ENCODE measurements around the gene ZFP36L2. TPM values are rescaled to one million over a fixed set of nuclear protein-coding genes. Genes with fewer than 3 reads are reported as not detected.

The ZFP36L2 gene
- total and polyA plus RNA-seq, 10 of the 15 experiments (the other 5 are each of a cell fraction or from before 2014, with no cell fraction given), result 4.3 to 64.9 (median 19.5) TPM

DNA sequence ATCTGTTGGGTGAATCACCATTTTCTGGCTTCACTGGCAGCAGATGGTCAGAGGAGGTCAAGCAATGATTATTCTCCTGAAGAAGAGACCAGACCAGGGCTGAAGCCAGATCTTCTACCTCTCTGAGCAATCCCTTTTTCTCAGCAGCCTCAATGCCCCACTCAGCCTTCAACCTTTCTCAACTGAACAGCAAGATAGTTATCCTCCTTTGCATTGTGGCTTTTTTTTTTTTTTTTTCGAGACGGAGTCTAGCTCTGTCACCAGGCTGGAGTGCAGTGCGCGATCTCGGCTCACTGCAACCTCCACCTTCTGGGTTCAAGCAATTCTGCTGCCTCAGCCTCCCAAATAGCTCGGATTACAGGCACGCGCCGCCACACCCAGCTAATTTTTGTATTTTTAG lies 50.5 kb downstream of the ZFP36L2 start (continued):
- no peak for TF ChIP-seq NKRF (conservative IDR thresholded peaks at IDR 0.05)
- TF ChIP-seq RCOR1 (conservative IDR thresholded peaks at IDR 0.05; ENCODE audit: low read depth, low read length), result no peak
- TF ChIP-seq FOXK2 (IDR thresholded peaks at IDR 0.05), result no peak
- TF ChIP-seq, protein P1, sequence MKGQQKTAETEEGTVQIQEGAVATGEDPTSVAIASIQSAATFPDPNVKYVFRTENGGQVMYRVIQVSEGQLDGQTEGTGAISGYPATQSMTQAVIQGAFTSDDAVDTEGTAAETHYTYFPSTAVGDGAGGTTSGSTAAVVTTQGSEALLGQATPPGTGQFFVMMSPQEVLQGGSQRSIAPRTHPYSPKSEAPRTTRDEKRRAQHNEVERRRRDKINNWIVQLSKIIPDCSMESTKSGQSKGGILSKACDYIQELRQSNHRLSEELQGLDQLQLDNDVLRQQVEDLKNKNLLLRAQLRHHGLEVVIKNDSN (IDR thresholded peaks at IDR 0.05; ENCODE audit: borderline replicate concordance, extremely low read length, insufficient read depth, low read depth, low read length), result no peak
- no peak for TF ChIP-seq MEF2A (IDR thresholded peaks at IDR 0.05; ENCODE audit: insufficient read depth, low read depth, low read length)
- TF ChIP-seq HDGF (IDR thresholded peaks at IDR 0.05), result no peak
- no peak for TF ChIP-seq LARP7 (IDR thresholded peaks at IDR 0.05)
- TF ChIP-seq, protein P2, sequence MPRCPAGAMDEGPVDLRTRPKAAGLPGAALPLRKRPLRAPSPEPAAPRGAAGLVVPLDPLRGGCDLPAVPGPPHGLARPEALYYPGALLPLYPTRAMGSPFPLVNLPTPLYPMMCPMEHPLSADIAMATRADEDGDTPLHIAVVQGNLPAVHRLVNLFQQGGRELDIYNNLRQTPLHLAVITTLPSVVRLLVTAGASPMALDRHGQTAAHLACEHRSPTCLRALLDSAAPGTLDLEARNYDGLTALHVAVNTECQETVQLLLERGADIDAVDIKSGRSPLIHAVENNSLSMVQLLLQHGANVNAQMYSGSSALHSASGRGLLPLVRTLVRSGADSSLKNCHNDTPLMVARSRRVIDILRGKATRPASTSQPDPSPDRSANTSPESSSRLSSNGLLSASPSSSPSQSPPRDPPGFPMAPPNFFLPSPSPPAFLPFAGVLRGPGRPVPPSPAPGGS (IDR thresholded peaks at IDR 0.05; ENCODE audit: borderline replicate concordance, insufficient read depth, low read depth, low read length, poor library complexity, severe bottlenecking), result no peak
